Keratinocyte (primary cell): Measurements from ENCODE around the gene OASL.

Source experiments
- EZH2 ChIP-seq: IDR thresholded peaks from one replicate; pipeline ENCODE4 v1.6.1; 2012; ENCODE audit warnings: inconsistent platforms, mild to moderate bottlenecking, low read length, moderate library complexity
- TF ChIP-seq, protein P1 (sequence below), 3 experiments: IDR thresholded peaks in 1 of 3; conservative IDR thresholded peaks in 1 of 3; optimal IDR thresholded peaks in 1 of 3; 2 replicates in 2 of 3; 3 replicates in 1 of 3; pipeline versions ENCODE3 to v1.5.1; 2011; ENCODE audit warnings: low read length in 3 of 3, mild to moderate bottlenecking in 3 of 3, moderate library complexity in 2 of 3, control low read depth in 1 of 3, inconsistent platforms in 1 of 3; ENCODE audit not compliant: insufficient read depth in 2 of 3; ENCODE audit errors: extremely low read depth in 1 of 3

DNA sequence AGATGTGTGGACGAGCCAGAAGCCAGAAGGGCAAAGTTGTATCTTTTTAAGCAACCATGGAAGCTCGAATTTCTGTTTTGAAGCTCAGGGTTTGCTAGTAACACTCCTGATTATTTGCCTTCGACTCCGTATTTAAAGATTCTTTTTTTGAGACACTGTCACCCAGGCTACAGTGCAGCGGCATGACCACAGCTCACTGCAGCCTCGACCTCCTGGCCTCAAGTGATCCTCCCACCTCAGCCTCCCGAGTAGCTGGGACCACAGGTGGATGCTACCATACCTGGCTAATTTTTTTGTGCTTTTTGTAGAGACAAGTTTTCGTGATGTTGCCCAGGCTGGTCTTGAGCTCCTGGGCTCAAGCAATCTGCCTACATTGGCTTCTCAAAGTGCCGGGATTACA lies 18.7 kb upstream of the OASL start:
- TF ChIP-seq, protein P1, sequence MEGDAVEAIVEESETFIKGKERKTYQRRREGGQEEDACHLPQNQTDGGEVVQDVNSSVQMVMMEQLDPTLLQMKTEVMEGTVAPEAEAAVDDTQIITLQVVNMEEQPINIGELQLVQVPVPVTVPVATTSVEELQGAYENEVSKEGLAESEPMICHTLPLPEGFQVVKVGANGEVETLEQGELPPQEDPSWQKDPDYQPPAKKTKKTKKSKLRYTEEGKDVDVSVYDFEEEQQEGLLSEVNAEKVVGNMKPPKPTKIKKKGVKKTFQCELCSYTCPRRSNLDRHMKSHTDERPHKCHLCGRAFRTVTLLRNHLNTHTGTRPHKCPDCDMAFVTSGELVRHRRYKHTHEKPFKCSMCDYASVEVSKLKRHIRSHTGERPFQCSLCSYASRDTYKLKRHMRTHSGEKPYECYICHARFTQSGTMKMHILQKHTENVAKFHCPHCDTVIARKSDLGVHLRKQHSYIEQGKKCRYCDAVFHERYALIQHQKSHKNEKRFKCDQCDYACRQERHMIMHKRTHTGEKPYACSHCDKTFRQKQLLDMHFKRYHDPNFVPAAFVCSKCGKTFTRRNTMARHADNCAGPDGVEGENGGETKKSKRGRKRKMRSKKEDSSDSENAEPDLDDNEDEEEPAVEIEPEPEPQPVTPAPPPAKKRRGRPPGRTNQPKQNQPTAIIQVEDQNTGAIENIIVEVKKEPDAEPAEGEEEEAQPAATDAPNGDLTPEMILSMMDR (optimal IDR thresholded peaks at IDR 0.05 in 1 of 3, IDR thresholded peaks at IDR 0.05 in 1 of 3, conservative IDR thresholded peaks at IDR 0.05 in 1 of 3; ENCODE audit: extremely low read depth in 1 of 3, insufficient read depth in 2 of 3, low read length in 3 of 3), result no peak
- no peak for TF ChIP-seq EZH2
